CD4-positive, alpha-beta memory T cell (primary cell): Measurements from ENCODE around the gene KCNK7. TPM values are rescaled to one million over a fixed set of nuclear protein-coding genes. Genes with fewer than 3 reads are reported as not detected.

Experiments
- CTCF ChIA-PET: fragments of 350-600 bp; sonication (Branson Sonifier 250); formaldehyde crosslinking; loops from one replicate; lab custom pipeline; 2021; ENCODE audit warnings: inconsistent platforms; ENCODE audit not compliant: partially characterized antibody; lab: Charles Lee
- POLR2A ChIA-PET: fragments of 350-600 bp; sonication (Branson Sonifier 250); formaldehyde crosslinking; loops from one replicate; lab custom pipeline; 2021; ENCODE audit not compliant: partially characterized antibody; lab: Charles Lee
- DNase-seq, 5 donors: peaks; one replicate each; pipeline versions ENCODE4 v3.0.0 to v3.0.0-alpha.2; 2020 to 2022; ENCODE audit warnings: mixed read lengths in 1 of 5
- H3K27ac ChIP-seq: one replicate; pipeline ENCODE4 v1.7.0; 2013; ENCODE audit warnings: low read depth, low read length
- H3K27me3 ChIP-seq: 2 replicates; pipeline ENCODE4 v1.7.0; 2013; ENCODE audit warnings: mild to moderate bottlenecking, low read length, moderate library complexity; ENCODE audit not compliant: insufficient read depth
- H3K36me3 ChIP-seq: 2 replicates; pipeline ENCODE4 v1.7.0; 2013; ENCODE audit warnings: mild to moderate bottlenecking, low read length, moderate library complexity; ENCODE audit not compliant: insufficient read depth
- H3K4me1 ChIP-seq: 2 replicates; pipeline ENCODE4 v1.7.0; 2013; ENCODE audit warnings: mild to moderate bottlenecking, low read length, moderate library complexity; ENCODE audit not compliant: insufficient read depth
- H3K4me3 ChIP-seq, 2 donors: one replicate each; pipeline ENCODE4 v1.7.0; 2013; ENCODE audit warnings: low read length in 2 of 2, mild to moderate bottlenecking in 1 of 2
- H3K9me3 ChIP-seq, 2 donors: one replicate each; pipeline ENCODE4 v1.7.0; 2013; ENCODE audit warnings: low read length in 2 of 2, control low read depth in 1 of 2; ENCODE audit not compliant: control insufficient read depth in 1 of 2
- H3K27ac Mint-ChIP-seq, 7 donors: one replicate each; pipeline ENCODE4 v1.8.0; 2020 to 2021; ENCODE audit warnings: mixed read lengths in 7 of 7, mild to moderate bottlenecking in 6 of 7, inconsistent platforms in 3 of 7, moderate library complexity in 3 of 7
- H3K27me3 Mint-ChIP-seq, 2 donors: one replicate each; pipeline ENCODE4 v1.8.0; 2020 to 2021; ENCODE audit warnings: mixed read lengths in 2 of 2
- H3K36me3 Mint-ChIP-seq, 2 donors: one replicate each; pipeline ENCODE4 v1.8.0; 2020 to 2021; ENCODE audit warnings: mixed read lengths in 2 of 2, inconsistent platforms in 1 of 2, mild to moderate bottlenecking in 1 of 2
- H3K4me1 Mint-ChIP-seq, 4 donors: one replicate each; pipeline ENCODE4 v1.8.0; 2020 to 2021; ENCODE audit warnings: mixed read lengths in 4 of 4, mild to moderate bottlenecking in 1 of 4
- H3K4me3 Mint-ChIP-seq, 8 donors: one replicate each; pipeline ENCODE4 v1.8.0; 2020 to 2021; ENCODE audit warnings: mixed read lengths in 8 of 8, mild to moderate bottlenecking in 7 of 8, moderate library complexity in 6 of 8, inconsistent platforms in 3 of 8
- H3K9me3 Mint-ChIP-seq, 8 donors: one replicate each; pipeline ENCODE4 v1.8.0; 2020 to 2021; ENCODE audit warnings: mixed read lengths in 8 of 8, mild to moderate bottlenecking in 5 of 8, inconsistent platforms in 3 of 8, moderate library complexity in 1 of 8
- intact Hi-C: fragments of 100-400 bp; cut with micrococcal nuclease; formaldehyde crosslinking; loops from one replicate; pipeline ENCODE4 v1.15.1; 2023
- microRNA-seq: library from miRNA; unstranded; fragments of <30 nt; microRNA quantifications from one replicate; pipeline ENCODE4 v1.2.0, GENCODE V29; 2021; ENCODE audit warnings: borderline replicate concordance, borderline number of aligned reads, borderline microRNAs expressed, mixed read lengths
- polyA plus RNA-seq, 2 donors: library from polyadenylated mRNA; unstranded; fragments of 300-500 nt; fragmentation: Illumina TruSeq; gene quantifications; one replicate each; pipeline ENCODE4 v1.2.3, GENCODE V29; 2021
- total RNA-seq, 2 experiments: library from RNA; stranded (reverse); gene quantifications; one replicate each; pipeline ENCODE4 v1.2.3, GENCODE V29; 2021

KCNK7 gene
- total and polyA plus RNA-seq, 4 experiments from 2014 or later: 1.2 to 2.7 (median 1.6) TPM; not detected in 1

GRCh38 chr11:65546217-65546958 lies 49.2 kb downstream of the KCNK7 start:
- Histone ChIP-seq H3K4me1 (peaks cover 46% of the 10 kb centered on the region), H3K36me3 (peaks cover 3% of the 10 kb centered on the region), H3K27me3 (no peaks in the 10 kb centered on the region), H3K9me3 (no peaks in the 10 kb centered on the region), H3K4me3 (peak overlapping the region in 1 of 2 donors; percentile 41), H3K27ac (peak overlapping the region; percentile 59)
- H3K36me3 Mint-ChIP-seq: peaks cover 5 to 18% of the 10 kb centered on the region in 2 donors
- H3K4me1 Mint-ChIP-seq: peaks cover 31 to 65% (median 43%) of the 10 kb centered on the region in 4 donors
- intact Hi-C loops: no loop called here
- CTCF ChIA-PET: interaction anchor here (0.9 to 7.9 kb wide), 6 partner anchors 13 to 41 kb away, joined by 3 to 124 read pairs (median 4); partner anchors contain the start of genes EHBP1L1 and FAM89B
- no peaks in the 10 kb centered on the region for H3K27me3 Mint-ChIP-seq
- H3K9me3 Mint-ChIP-seq: no peaks in the 10 kb centered on the region
- H3K27ac Mint-ChIP-seq: peak overlapping the region; percentile 81 to 97 (median 94)
- DNase-seq: peak; percentile 96 to 99 (median 97)
- POLR2A ChIA-PET: interaction anchor here (0.7 to 10.5 kb wide), 27 partner anchors 9 to 313 kb away, joined by 3 to 181 read pairs (median 4); partner anchors contain the start of genes EHBP1L1, FAM89B, LTBP3 and MALAT1
- H3K4me3 Mint-ChIP-seq: peak overlapping the region; percentile 79 to 92 (median 80)

- ChIA-PET POLR2A (interaction anchor here (0.8 to 10.5 kb wide), 16 partner anchors 9 to 123 kb away, joined by 3 to 181 read pairs (median 6); partner anchors contain the start of genes EHBP1L1, FAM89B, LTBP3 and MAP3K11), CTCF (interaction anchor here (0.9 to 7.9 kb wide), 6 partner anchors 13 to 42 kb away, joined by 3 to 124 read pairs (median 4); partner anchors contain the start of genes EHBP1L1 and FAM89B)
- Histone ChIP-seq H3K27ac (peak overlapping the region; percentile 59), H3K36me3 (no peaks in the 10 kb centered on the region), H3K9me3 (no peaks in the 10 kb centered on the region), H3K4me1 (peaks cover 49% of the 10 kb centered on the region), H3K27me3 (no peaks in the 10 kb centered on the region), H3K4me3 (peak overlapping the region in 1 of 2 donors; percentile 41)
- Mint-ChIP-seq H3K4me3 (peak overlapping the region; percentile 8 to 92 (median 58)), H3K4me1 (peaks cover 32 to 65% (median 46%) of the 10 kb centered on the region in 4 donors), H3K27ac (peak overlapping the region; percentile 81 to 97 (median 94)), H3K36me3 (peaks cover 4 to 17% of the 10 kb centered on the region in 2 donors), H3K27me3 (no peaks in the 10 kb centered on the region), H3K9me3 (no peaks in the 10 kb centered on the region)
- intact Hi-C loops: no loop called here
- no peak for DNase-seq
Observed at GRCh38 chr11:65545853-65546216, 49.8 kb downstream of the KCNK7 start.

Small RNA genes lying within 50 kb of the gene (microRNA-seq; reads per million reads assigned to microRNA genes)
- gene MIR4690: not detected

Other genes with a start within 250 kb of the KCNK7 start
- 1 to 10 TPM in 1 of 2 experiments, under 1 TPM in 1; 0.96 to 1.1 TPM for gene TIGD3, start 241.0 kb downstream of the KCNK7 start, total RNA-seq
- under 1 TPM in 1 of 2 donors, not detected in 1; 0.26 TPM for gene TIGD3, start 241.0 kb downstream of the KCNK7 start, polyA plus RNA-seq
- 10 to 100 TPM; 17.0 to 24.2 TPM for gene SLC25A45, start 213.2 kb downstream of the KCNK7 start, total RNA-seq
- 10 to 100 TPM in 1 of 2 donors, 1 to 10 TPM in 1; 7.2 to 15.0 TPM for gene SLC25A45, start 213.2 kb downstream of the KCNK7 start, polyA plus RNA-seq
- 10 to 100 TPM; 69.1 to 71.2 TPM for gene FRMD8, start 209.2 kb downstream of the KCNK7 start, total RNA-seq
- gene FRMD8, start 209.2 kb downstream of the KCNK7 start, polyA plus RNA-seq: 10 to 100 TPM; 44.1 to 55.6 TPM
- gene NEAT1, start 173.0 kb downstream of the KCNK7 start, total RNA-seq: 100 to 1,000 TPM; 685 to 687 TPM
- 1 to 10 TPM; 2.3 to 4.0 TPM for gene NEAT1, start 173.0 kb downstream of the KCNK7 start, polyA plus RNA-seq
- gene MALAT1, start 96.8 kb downstream of the KCNK7 start, total RNA-seq: over 10,000 TPM; 29,058 to 29,932 TPM
- 1,000 to 10,000 TPM; 2,969 to 3,488 TPM for gene MALAT1, start 96.8 kb downstream of the KCNK7 start, polyA plus RNA-seq
- 10 to 100 TPM; 72.5 to 81.3 TPM for gene SCYL1, start 70.7 kb downstream of the KCNK7 start, total RNA-seq
- gene SCYL1, start 70.7 kb downstream of the KCNK7 start, polyA plus RNA-seq: 10 to 100 TPM; 22.9 to 40.8 TPM
- gene LTBP3, start 37.4 kb downstream of the KCNK7 start, total RNA-seq: 100 to 1,000 TPM; 201 to 211 TPM
- 10 to 100 TPM in 1 of 2 donors, 1 to 10 TPM in 1; 9.0 to 23.6 TPM for gene LTBP3, start 37.4 kb downstream of the KCNK7 start, polyA plus RNA-seq
- gene ZNRD2, start 25.3 kb downstream of the KCNK7 start, total RNA-seq: 10 to 100 TPM; 24.6 to 27.5 TPM
- gene ZNRD2, start 25.3 kb downstream of the KCNK7 start, polyA plus RNA-seq: 10 to 100 TPM; 70.1 to 74.9 TPM
- gene FAM89B, start 23.3 kb downstream of the KCNK7 start, total RNA-seq: 10 to 100 TPM; 68.9 to 71.4 TPM
- gene FAM89B, start 23.3 kb downstream of the KCNK7 start, polyA plus RNA-seq: 100 to 1,000 TPM; 130 to 164 TPM
- 100 to 1,000 TPM; 151 to 154 TPM for gene EHBP1L1, start 19.7 kb downstream of the KCNK7 start, total RNA-seq
- 10 to 100 TPM in 1 of 2 donors, 1 to 10 TPM in 1; 8.9 to 25.2 TPM for gene EHBP1L1, start 19.7 kb downstream of the KCNK7 start, polyA plus RNA-seq
- gene MAP3K11, start 18.4 kb upstream of the KCNK7 start, total RNA-seq: 10 to 100 TPM; 92.0 to 93.6 TPM
- gene MAP3K11, start 18.4 kb upstream of the KCNK7 start, polyA plus RNA-seq: 10 to 100 TPM in 1 of 2 donors, 1 to 10 TPM in 1; 6.3 to 24.1 TPM
- gene PCNX3, start 20.0 kb upstream of the KCNK7 start, total RNA-seq: 10 to 100 TPM; 63.3 to 66.3 TPM
- gene PCNX3, start 20.0 kb upstream of the KCNK7 start, polyA plus RNA-seq: 1 to 10 TPM in 1 of 2 donors, under 1 TPM in 1; 0.41 to 6.3 TPM
- gene SIPA1, start 42.3 kb upstream of the KCNK7 start, total RNA-seq: 100 to 1,000 TPM; 150 to 169 TPM
- 100 to 1,000 TPM in 1 of 2 donors, 10 to 100 TPM in 1; 50.1 to 204 TPM for gene SIPA1, start 42.3 kb upstream of the KCNK7 start, polyA plus RNA-seq
- 100 to 1,000 TPM; 170 to 173 TPM for gene RELA, start 67.1 kb upstream of the KCNK7 start, total RNA-seq
- gene RELA, start 67.1 kb upstream of the KCNK7 start, polyA plus RNA-seq: 10 to 100 TPM; 36.5 to 74.7 TPM
- 100 to 1,000 TPM in 1 of 2 experiments, 10 to 100 TPM in 1; 93.5 to 106 TPM for gene KAT5, start 116.5 kb upstream of the KCNK7 start, total RNA-seq
- gene KAT5, start 116.5 kb upstream of the KCNK7 start, polyA plus RNA-seq: 10 to 100 TPM; 45.4 to 61.5 TPM
- gene RNASEH2C, start 125.0 kb upstream of the KCNK7 start, total RNA-seq: 10 to 100 TPM; 69.1 to 69.7 TPM
- 10 to 100 TPM; 61.4 to 74.2 TPM for gene RNASEH2C, start 125.0 kb upstream of the KCNK7 start, polyA plus RNA-seq
- gene AP5B1, start 185.2 kb upstream of the KCNK7 start, total RNA-seq: 10 to 100 TPM; 25.6 to 26.9 TPM
- 10 to 100 TPM in 1 of 2 donors, 1 to 10 TPM in 1; 5.2 to 13.7 TPM for gene AP5B1, start 185.2 kb upstream of the KCNK7 start, polyA plus RNA-seq
- not detected for gene OVOL1, start 191.3 kb upstream of the KCNK7 start, total RNA-seq
- gene OVOL1, start 191.3 kb upstream of the KCNK7 start, polyA plus RNA-seq: not detected
- gene SNX32, start 238.2 kb upstream of the KCNK7 start, total RNA-seq: under 1 TPM; 0.42 to 0.64 TPM
- under 1 TPM; 0.68 to 0.93 TPM for gene SNX32, start 238.2 kb upstream of the KCNK7 start, polyA plus RNA-seq